PC-9 (cell line): ENCODE results near the gene CDCA7. TPM values are rescaled to one million over a fixed set of nuclear protein-coding genes. Genes with fewer than 3 reads are reported as not detected.
"Not testable (repeated sequence)": the region's sequence is repeated elsewhere in the genome, so short reads cannot be mapped to it uniquely, and the experiment has no call there.

Experiments
- BruUV-seq: library from RNA; stranded (reverse); fragments of 400-500 nt; replicated peaks from 2 replicates; lab custom pipeline; 2021; lab: Mats Ljungman, UMichigan
- CTCF ChIA-PET: fragments of 300-600 bp; sonication (Branson Sonifier 250); formaldehyde crosslinking; loops from one replicate; lab custom pipeline; 2022; ENCODE audit warnings: antibody characterized with exemption; lab: Charles Lee
- POLR2A ChIA-PET: fragments of 300-600 bp; sonication (Branson Sonifier 250); formaldehyde crosslinking; loops from one replicate; lab custom pipeline; 2022; ENCODE audit warnings: antibody characterized with exemption; ENCODE audit not compliant: unreplicated experiment; lab: Charles Lee
- DNase-seq, 2 experiments: peaks; one replicate each; pipeline versions ENCODE4 v3.0.0 to v3.0.0-alpha.2; 2015 to 2022; ENCODE audit warnings: mixed read lengths in 1 of 2
- H2AFZ ChIP-seq: fragments of 200-600 bp; sonication (generic); 2 replicates; pipeline ENCODE4 v1.8.1; 2017; ENCODE audit warnings: antibody characterized with exemption
- H3F3A ChIP-seq: fragments of 200-600 bp; sonication (generic); 2 replicates; pipeline ENCODE4 v1.8.1; 2017; ENCODE audit warnings: antibody characterized with exemption, mild to moderate bottlenecking, low read depth; ENCODE audit not compliant: insufficient read depth
- H3K27ac ChIP-seq: fragments of 200-600 bp; sonication (generic); 2 replicates; pipeline ENCODE4 v1.6.1; 2016; ENCODE audit warnings: mixed run types
- H3K27me3 ChIP-seq: fragments of 200-600 bp; sonication (generic); 2 replicates; pipeline ENCODE4 v1.6.1; 2016; ENCODE audit warnings: low read depth, mixed run types; ENCODE audit not compliant: insufficient read depth
- H3K36me3 ChIP-seq: fragments of 200-600 bp; sonication (generic); 2 replicates; pipeline ENCODE4 v1.6.1; 2016; ENCODE audit warnings: low read depth, mixed run types
- H3K4me1 ChIP-seq: fragments of 200-600 bp; sonication (generic); replicated peaks from 2 replicates; pipeline ENCODE4 v1.6.1; 2016; ENCODE audit warnings: mixed run types; ENCODE audit not compliant: insufficient read depth
- H3K4me2 ChIP-seq: fragments of 200-600 bp; sonication (generic); 2 replicates; pipeline ENCODE4 v1.6.1; 2017; ENCODE audit warnings: mixed run types
- H3K4me3 ChIP-seq: fragments of 200-600 bp; sonication (generic); 2 replicates; pipeline ENCODE4 v1.6.1; 2016; ENCODE audit warnings: mixed run types
- H3K79me2 ChIP-seq: fragments of 200-600 bp; sonication (generic); 2 replicates; pipeline ENCODE4 v1.6.1; 2017; ENCODE audit warnings: low read depth, mixed run types
- H3K9me2 ChIP-seq: fragments of 200-600 bp; sonication (generic); 2 replicates; pipeline ENCODE4 v1.8.1; 2017; ENCODE audit warnings: mild to moderate bottlenecking; ENCODE audit not compliant: insufficient read depth
- H3K9me3 ChIP-seq: fragments of 200-600 bp; sonication (generic); 2 replicates; pipeline ENCODE4 v1.8.1; 2016; ENCODE audit warnings: low read depth; ENCODE audit not compliant: insufficient read depth
- H4K20me1 ChIP-seq: fragments of 200-600 bp; sonication (generic); 2 replicates; pipeline ENCODE4 v1.8.1; 2017; ENCODE audit not compliant: insufficient read depth
- CTCF ChIP-seq: fragments of 200-600 bp; sonication (generic); conservative IDR thresholded peaks from 2 replicates; pipeline ENCODE4 v1.6.1; 2017; ENCODE audit warnings: mixed run types, antibody characterized with exemption, mild to moderate bottlenecking, moderate library complexity
- EZH2 ChIP-seq: fragments of 200-600 bp; sonication (generic); IDR thresholded peaks from 2 replicates; pipeline ENCODE4 v1.8.0; 2017; ENCODE audit warnings: antibody characterized with exemption, low read depth
- intact Hi-C: fragments of 100-400 bp; cut with micrococcal nuclease; formaldehyde crosslinking; loops from one replicate; pipeline ENCODE4 v1.10.0; 2022; ENCODE audit not compliant: unreplicated experiment
- total RNA-seq: library from RNA; stranded (reverse); gene quantifications from 2 replicates; pipeline ENCODE4 v1.2.3, GENCODE V29; 2021

CDCA7 gene
- total RNA-seq, 1 experiment from 2014 or later, result 34.2 TPM

- BruUV-seq, result no TSS peak
- H3K4me2 ChIP-seq, result peak overlapping the region; percentile 37; the same call in 1 of the 2 replicates
- POLR2A ChIA-PET, result no interaction called here
- peaks cover 19% of the 10 kb centered on the region for H3K4me1 ChIP-seq
- H3K4me3 ChIP-seq, result no peak overlapping the region
- H3F3A ChIP-seq, result no peaks in the 10 kb centered on the region
- intact Hi-C loops, result no loop called here
- H3K9me3 ChIP-seq, result 0 out of 2 replicates have a peak, but pooled peaks cover 4% of the 10 kb centered on the region
- H2AFZ ChIP-seq, result no peak overlapping the region
- H3K27me3 ChIP-seq, result no peaks in the 10 kb centered on the region
- H3K27ac ChIP-seq, result no peak overlapping the region
- DNase-seq, result no peak
- no peaks in the 10 kb centered on the region for H3K79me2 ChIP-seq
- H3K9me2 ChIP-seq, result no peaks in the 10 kb centered on the region
- CTCF ChIA-PET, result no interaction called here
- H3K36me3 ChIP-seq, result no peaks in the 10 kb centered on the region
- TF ChIP-seq EZH2 (no peak), CTCF (no peak)
- no peaks in the 10 kb centered on the region for H4K20me1 ChIP-seq
Observed at GRCh38 chr2:173415431-173416381, 61.0 kb downstream of the CDCA7 start.

- H2AFZ ChIP-seq, H3K36me3 ChIP-seq, CTCF ChIA-PET, H3K27ac ChIP-seq, BruUV-seq, H3K4me3 ChIP-seq, H3F3A ChIP-seq, POLR2A ChIA-PET, H3K9me2 ChIP-seq, H3K27me3 ChIP-seq, H4K20me1 ChIP-seq, H3K9me3 ChIP-seq, H3K4me2 ChIP-seq, H3K79me2 ChIP-seq, intact Hi-C loops, DNase-seq: not testable (repeated sequence)
- H3K4me1 ChIP-seq, result peaks cover 19% of the 10 kb centered on the region
Observed at GRCh38 chr2:173416415-173417152, 61.9 kb downstream of the CDCA7 start.

DNA sequence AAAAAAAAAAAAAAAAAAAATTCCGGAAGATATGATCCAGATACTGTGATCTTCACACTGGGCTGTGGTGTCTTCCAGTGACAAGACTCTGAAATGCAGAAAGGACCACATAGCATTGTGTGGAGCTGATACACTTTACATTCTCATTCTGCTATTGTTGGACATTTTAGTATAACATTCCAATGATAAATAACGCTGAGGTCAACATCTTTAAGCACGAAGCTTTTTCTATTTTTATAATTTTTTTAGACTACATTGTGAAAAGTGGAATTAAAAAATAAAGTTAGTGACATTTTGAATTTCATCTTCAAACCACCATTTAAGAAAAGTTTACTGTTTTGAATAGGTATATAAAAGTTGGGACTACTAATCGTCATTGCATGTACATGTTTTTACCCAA lies 62.7 kb downstream of the CDCA7 start:
- intact Hi-C loops, result no loop called here
- H3K4me2 ChIP-seq, result no peak overlapping the region
- H3K36me3 ChIP-seq, result no peaks in the 10 kb centered on the region
- no peak overlapping the region for H3K27ac ChIP-seq
- H2AFZ ChIP-seq, result no peak overlapping the region
- H3K9me3 ChIP-seq, result 0 out of 2 replicates have a peak, but pooled peaks cover 4% of the 10 kb centered on the region
- no peak overlapping the region for H3K4me3 ChIP-seq
- BruUV-seq, result no TSS peak
- H3K9me2 ChIP-seq, result no peaks in the 10 kb centered on the region
- H3K79me2 ChIP-seq, result no peaks in the 10 kb centered on the region
- no peak for TF ChIP-seq CTCF
- no peak for TF ChIP-seq EZH2
- CTCF ChIA-PET, result no interaction called here
- POLR2A ChIA-PET, result no interaction called here
- peaks cover 13% of the 10 kb centered on the region for H3K27me3 ChIP-seq
- no peaks in the 10 kb centered on the region for H4K20me1 ChIP-seq
- no peak for DNase-seq
- H3K4me1 ChIP-seq, result peaks cover 19% of the 10 kb centered on the region
- no peaks in the 10 kb centered on the region for H3F3A ChIP-seq
